HepG2 (cell line): ENCODE results near the gene GRK5. TPM values are rescaled to one million over a fixed set of nuclear protein-coding genes. Genes with fewer than 3 reads are reported as not detected.

Experiments
- ARNTL ChIP-seq: sonication (generic); formaldehyde crosslinking; IDR thresholded peaks from 2 replicates; pipeline ENCODE4 v1.4.0; 2020; ENCODE audit warnings: mild to moderate bottlenecking, missing genetic modification reagents
- BRCA1 ChIP-seq: sonication (generic); formaldehyde crosslinking; IDR thresholded peaks from 2 replicates; pipeline ENCODE4 v1.4.0; 2020; ENCODE audit warnings: missing genetic modification reagents
- CAMTA2 ChIP-seq: sonication (generic); formaldehyde crosslinking; IDR thresholded peaks from 2 replicates; pipeline ENCODE4 v1.4.0; 2020; ENCODE audit warnings: mild to moderate bottlenecking, missing genetic modification reagents, borderline replicate concordance
- CBX1 ChIP-seq: IDR thresholded peaks from one replicate; pipeline ENCODE4 v1.6.1; 2016; ENCODE audit warnings: antibody characterized with exemption, low read depth
- FOSL2 ChIP-seq: sonication (generic); formaldehyde crosslinking; IDR thresholded peaks from 2 replicates; pipeline ENCODE4 v1.4.0; 2020; ENCODE audit warnings: missing genetic modification reagents
- KMT2A ChIP-seq: sonication (generic); formaldehyde crosslinking; IDR thresholded peaks from 2 replicates; pipeline ENCODE4 v1.4.0; 2020; ENCODE audit warnings: missing genetic modification reagents
- MIER2 ChIP-seq: IDR thresholded peaks from 2 replicates; pipeline ENCODE4 v1.6.1; 2016; ENCODE audit warnings: missing biosample characterization, missing genetic modification reagents
- MTF1 ChIP-seq: sonication (generic); formaldehyde crosslinking; IDR thresholded peaks from 2 replicates; pipeline ENCODE4 v1.5.0; 2020; ENCODE audit warnings: missing genetic modification reagents
- NFIC ChIP-seq: IDR thresholded peaks from 2 replicates; pipeline ENCODE4 v1.6.1; 2012; ENCODE audit warnings: mild to moderate bottlenecking, low read length, inconsistent platforms
- NR2F6 ChIP-seq, 2 experiments: IDR thresholded peaks; 2 replicates each; pipeline ENCODE4 v1.6.1; 2016; ENCODE audit warnings: antibody characterized with exemption in 1 of 2, mild to moderate bottlenecking in 1 of 2
- NR3C1 ChIP-seq: sonication (generic); formaldehyde crosslinking; IDR thresholded peaks from 2 replicates; pipeline ENCODE4 v1.4.0; 2020; ENCODE audit warnings: missing genetic modification reagents
- REL ChIP-seq: sonication (generic); formaldehyde crosslinking; conservative IDR thresholded peaks from 2 replicates; pipeline ENCODE4 v1.8.0; 2022; ENCODE audit warnings: mild to moderate bottlenecking, missing genetic modification reagents, moderate library complexity
- SMAD9 ChIP-seq: sonication (generic); formaldehyde crosslinking; IDR thresholded peaks from 2 replicates; pipeline ENCODE4 v1.5.1; 2020; ENCODE audit warnings: mild to moderate bottlenecking, missing genetic modification reagents
- XBP1 ChIP-seq: sonication (generic); formaldehyde crosslinking; IDR thresholded peaks from 2 replicates; pipeline ENCODE4 v1.5.0; 2020; ENCODE audit warnings: missing genetic modification reagents
- ZFP36L1 ChIP-seq: sonication (generic); formaldehyde crosslinking; IDR thresholded peaks from 2 replicates; pipeline ENCODE4 v1.8.0; 2022; ENCODE audit warnings: mild to moderate bottlenecking, missing genetic modification reagents, moderate library complexity
- ZNF207 ChIP-seq: fragments of 450-650 bp; IDR thresholded peaks from 2 replicates; pipeline ENCODE4 v1.6.1; 2016; ENCODE audit warnings: antibody characterized with exemption, borderline replicate concordance
- ZNF224 ChIP-seq: sonication (generic); formaldehyde crosslinking; IDR thresholded peaks from 2 replicates; pipeline ENCODE4 v1.5.0; 2020; ENCODE audit warnings: mild to moderate bottlenecking, missing genetic modification reagents
- ZNF256 ChIP-seq: sonication (generic); formaldehyde crosslinking; conservative IDR thresholded peaks from 2 replicates; pipeline ENCODE4 v1.4.0; 2020; ENCODE audit warnings: missing genetic modification reagents
- ZNF3 ChIP-seq: IDR thresholded peaks from 2 replicates; pipeline ENCODE4 v1.7.0; 2017; ENCODE audit warnings: inconsistent platforms
- ZNF326 ChIP-seq: sonication (generic); formaldehyde crosslinking; IDR thresholded peaks from 2 replicates; pipeline ENCODE4 v1.4.0; 2020; ENCODE audit warnings: missing genetic modification reagents, borderline replicate concordance
- ZNF556 ChIP-seq: sonication (generic); formaldehyde crosslinking; IDR thresholded peaks from 2 replicates; pipeline ENCODE4 v1.4.0; 2020; ENCODE audit warnings: mild to moderate bottlenecking, missing genetic modification reagents, borderline replicate concordance
- ZNF616 ChIP-seq: sonication (generic); formaldehyde crosslinking; IDR thresholded peaks from 2 replicates; pipeline ENCODE4 v1.5.0; 2020; ENCODE audit warnings: low read depth, mild to moderate bottlenecking, missing genetic modification reagents
- ZNF83 ChIP-seq: sonication (generic); formaldehyde crosslinking; IDR thresholded peaks from 2 replicates; pipeline ENCODE4 v1.4.0; 2020; ENCODE audit warnings: missing genetic modification reagents, mild to moderate bottlenecking, borderline replicate concordance
- ZSCAN22 ChIP-seq: sonication (generic); formaldehyde crosslinking; IDR thresholded peaks from 2 replicates; pipeline ENCODE4 v1.4.0; 2020; ENCODE audit warnings: mild to moderate bottlenecking, missing genetic modification reagents
- polyA plus RNA-seq, 8 experiments: library from polyadenylated mRNA; depleted of rRNA in 3 of 8; stranded (reverse) in 7 of 8; unstranded in 1 of 8; fragments of >200 nt; fragmentation: Illumina TruSeq in 4 of 8; extraction: Trizol in 4 of 8; gene quantifications; 2 replicates each; pipeline versions ENCODE4 v1.2.1 to v1.2.3, GENCODE V29; 2011 to 2016; ENCODE audit warnings: low read depth in 4 of 8, missing spikeins in 1 of 8, mixed read lengths in 1 of 8; ENCODE audit not compliant: insufficient read depth in 1 of 8
- total RNA-seq, 5 experiments: library from RNA; depleted of rRNA; stranded (reverse); fragments of >200 nt; fragmentation: Illumina TruSeq; extraction: Trizol; gene quantifications; 2 replicates each; pipeline ENCODE4 v1.2.3, GENCODE V29; 2016; ENCODE audit warnings: low read depth in 1 of 5
- TF ChIP-seq, protein P1 (sequence below): sonication (generic); formaldehyde crosslinking; IDR thresholded peaks from 2 replicates; pipeline ENCODE4 v1.4.0; 2020; ENCODE audit warnings: mild to moderate bottlenecking, missing genetic modification reagents, borderline replicate concordance
- TF ChIP-seq, protein P2 (sequence below): sonication (generic); formaldehyde crosslinking; IDR thresholded peaks from 2 replicates; pipeline ENCODE4 v1.9.0; 2022; ENCODE audit warnings: missing genetic modification reagents, mild to moderate bottlenecking, borderline replicate concordance

Gene GRK5
- total and polyA plus RNA-seq, 2 of the 13 experiments (the other 11 are each of a cell fraction or from before 2014, with no cell fraction given), result 10.4 to 12.6 TPM

DNA sequence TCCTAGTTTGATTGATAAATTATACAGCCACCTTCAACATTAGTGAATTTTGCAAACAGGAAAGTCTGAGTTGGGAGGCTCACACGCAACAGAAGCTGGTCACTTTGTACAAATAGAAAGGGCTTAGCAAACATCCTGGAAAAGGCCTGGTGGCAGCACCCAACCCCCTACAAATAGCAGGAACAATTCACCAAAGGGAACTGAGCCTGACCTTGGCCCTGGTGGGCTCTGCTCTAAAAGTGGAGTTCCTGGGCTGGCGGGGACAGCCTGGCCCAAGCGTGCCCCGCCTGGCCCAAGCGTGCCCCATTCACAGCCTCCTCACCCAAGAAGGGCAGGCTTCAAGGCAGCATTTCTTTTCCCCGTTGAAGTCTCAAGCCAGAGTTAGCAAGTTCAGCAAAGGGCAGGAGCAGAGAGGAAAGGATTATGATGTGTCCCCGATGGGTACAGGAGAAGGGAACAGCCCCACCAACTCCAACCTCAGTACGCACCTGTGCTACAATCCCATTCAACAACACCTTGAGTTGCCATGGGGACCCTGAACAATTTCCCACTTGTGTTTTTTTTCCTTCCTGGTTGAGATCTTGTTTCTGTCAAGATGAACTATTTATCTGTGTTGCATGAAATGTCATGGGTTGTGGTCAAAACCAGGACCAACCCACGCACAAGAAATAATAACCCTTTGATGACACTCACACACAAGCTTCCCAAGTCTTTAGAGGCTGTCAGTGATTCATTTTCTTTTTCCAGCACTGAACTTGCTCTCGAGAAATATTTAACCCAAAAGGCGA lies 291.7 kb downstream of the GRK5 start (continued):
- TF ChIP-seq, protein P1, sequence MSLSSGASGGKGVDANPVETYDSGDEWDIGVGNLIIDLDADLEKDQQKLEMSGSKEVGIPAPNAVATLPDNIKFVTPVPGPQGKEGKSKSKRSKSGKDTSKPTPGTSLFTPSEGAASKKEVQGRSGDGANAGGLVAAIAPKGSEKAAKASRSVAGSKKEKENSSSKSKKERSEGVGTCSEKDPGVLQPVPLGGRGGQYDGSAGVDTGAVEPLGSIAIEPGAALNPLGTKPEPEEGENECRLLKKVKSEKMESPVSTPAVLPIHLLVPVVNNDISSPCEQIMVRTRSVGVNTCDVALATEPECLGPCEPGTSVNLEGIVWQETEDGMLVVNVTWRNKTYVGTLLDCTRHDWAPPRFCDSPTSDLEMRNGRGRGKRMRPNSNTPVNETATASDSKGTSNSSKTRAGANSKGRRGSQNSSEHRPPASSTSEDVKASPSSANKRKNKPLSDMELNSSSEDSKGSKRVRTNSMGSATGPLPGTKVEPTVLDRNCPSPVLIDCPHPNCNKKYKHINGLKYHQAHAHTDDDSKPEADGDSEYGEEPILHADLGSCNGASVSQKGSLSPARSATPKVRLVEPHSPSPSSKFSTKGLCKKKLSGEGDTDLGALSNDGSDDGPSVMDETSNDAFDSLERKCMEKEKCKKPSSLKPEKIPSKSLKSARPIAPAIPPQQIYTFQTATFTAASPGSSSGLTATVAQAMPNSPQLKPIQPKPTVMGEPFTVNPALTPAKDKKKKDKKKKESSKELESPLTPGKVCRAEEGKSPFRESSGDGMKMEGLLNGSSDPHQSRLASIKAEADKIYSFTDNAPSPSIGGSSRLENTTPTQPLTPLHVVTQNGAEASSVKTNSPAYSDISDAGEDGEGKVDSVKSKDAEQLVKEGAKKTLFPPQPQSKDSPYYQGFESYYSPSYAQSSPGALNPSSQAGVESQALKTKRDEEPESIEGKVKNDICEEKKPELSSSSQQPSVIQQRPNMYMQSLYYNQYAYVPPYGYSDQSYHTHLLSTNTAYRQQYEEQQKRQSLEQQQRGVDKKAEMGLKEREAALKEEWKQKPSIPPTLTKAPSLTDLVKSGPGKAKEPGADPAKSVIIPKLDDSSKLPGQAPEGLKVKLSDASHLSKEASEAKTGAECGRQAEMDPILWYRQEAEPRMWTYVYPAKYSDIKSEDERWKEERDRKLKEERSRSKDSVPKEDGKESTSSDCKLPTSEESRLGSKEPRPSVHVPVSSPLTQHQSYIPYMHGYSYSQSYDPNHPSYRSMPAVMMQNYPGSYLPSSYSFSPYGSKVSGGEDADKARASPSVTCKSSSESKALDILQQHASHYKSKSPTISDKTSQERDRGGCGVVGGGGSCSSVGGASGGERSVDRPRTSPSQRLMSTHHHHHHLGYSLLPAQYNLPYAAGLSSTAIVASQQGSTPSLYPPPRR (CRISPR knock-in tag), result 0 out of 2 replicates have a peak, but pooled peaks have one; percentile 41
- TF ChIP-seq REL (CRISPR knock-in tag) (no peak), BRCA1 (no peak), KMT2A (CRISPR knock-in tag) (no peak), MIER2 (CRISPR knock-in tag) (0 out of 2 replicates have a peak, but pooled peaks have one; percentile 15), ZNF616 (CRISPR knock-in tag) (no peak), ZSCAN22 (CRISPR knock-in tag) (0 out of 2 replicates have a peak, but pooled peaks have one; percentile 25), ZFP36L1 (CRISPR knock-in tag) (no peak), CBX1 (no peak), NR3C1 (CRISPR knock-in tag) (no peak), XBP1 (CRISPR knock-in tag) (no peak), CAMTA2 (CRISPR knock-in tag) (no peak), ZNF83 (CRISPR knock-in tag) (no peak), FOSL2 (peak; percentile 44), ZNF256 (CRISPR knock-in tag) (no peak), ZNF224 (CRISPR knock-in tag) (no peak), MTF1 (CRISPR knock-in tag) (no peak), ZNF207 (no peak), ZNF326 (no peak), NFIC (peak; percentile 34; the same call in 1 of the 2 replicates), SMAD9 (CRISPR knock-in tag) (no peak), ARNTL (no peak), ZNF3 (CRISPR knock-in tag) (no peak), NR2F6 (IDR thresholded peaks at IDR 0.05) (peak; percentile 78), NR2F6 (CRISPR knock-in tag; IDR thresholded peaks at IDR 0.05) (peak; percentile 90), ZNF556 (CRISPR knock-in tag) (0 out of 2 replicates have a peak, but pooled peaks have one; percentile 36)
- TF ChIP-seq, protein P2, sequence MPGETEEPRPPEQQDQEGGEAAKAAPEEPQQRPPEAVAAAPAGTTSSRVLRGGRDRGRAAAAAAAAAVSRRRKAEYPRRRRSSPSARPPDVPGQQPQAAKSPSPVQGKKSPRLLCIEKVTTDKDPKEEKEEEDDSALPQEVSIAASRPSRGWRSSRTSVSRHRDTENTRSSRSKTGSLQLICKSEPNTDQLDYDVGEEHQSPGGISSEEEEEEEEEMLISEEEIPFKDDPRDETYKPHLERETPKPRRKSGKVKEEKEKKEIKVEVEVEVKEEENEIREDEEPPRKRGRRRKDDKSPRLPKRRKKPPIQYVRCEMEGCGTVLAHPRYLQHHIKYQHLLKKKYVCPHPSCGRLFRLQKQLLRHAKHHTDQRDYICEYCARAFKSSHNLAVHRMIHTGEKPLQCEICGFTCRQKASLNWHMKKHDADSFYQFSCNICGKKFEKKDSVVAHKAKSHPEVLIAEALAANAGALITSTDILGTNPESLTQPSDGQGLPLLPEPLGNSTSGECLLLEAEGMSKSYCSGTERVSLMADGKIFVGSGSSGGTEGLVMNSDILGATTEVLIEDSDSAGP (CRISPR knock-in tag), result peak; percentile 69; the same call in 1 of the 2 replicates
